Endothelial cell of umbilical vein (primary cell): ENCODE measurements around the gene TRAF1.

Source experiments
- EZH2 ChIP-seq: IDR thresholded peaks from 2 replicates; pipeline ENCODE4 v1.6.1; 2012; ENCODE audit warnings: borderline replicate concordance, low read depth, mild to moderate bottlenecking, moderate library complexity, low read length, inconsistent platforms; ENCODE audit not compliant: severe bottlenecking
- POLR2AphosphoS5 ChIP-seq: IDR thresholded peaks from 2 replicates; pipeline ENCODE4 v1.6.1; 2012; ENCODE audit warnings: low read depth, mild to moderate bottlenecking, control low read depth, low read length, moderate library complexity; ENCODE audit not compliant: insufficient read depth
- TF ChIP-seq, protein P1 (sequence below), 2 donors: IDR thresholded peaks; 1 replicate in 1 of 2; 2 replicates in 1 of 2; pipeline ENCODE4 v1.5.1; 2011; ENCODE audit warnings: low read length in 2 of 2, mild to moderate bottlenecking in 2 of 2, moderate library complexity in 2 of 2, control low read depth in 1 of 2, inconsistent platforms in 1 of 2, low read depth in 1 of 2; ENCODE audit not compliant: insufficient read depth in 1 of 2; ENCODE audit errors: extremely low read depth in 1 of 2

DNA sequence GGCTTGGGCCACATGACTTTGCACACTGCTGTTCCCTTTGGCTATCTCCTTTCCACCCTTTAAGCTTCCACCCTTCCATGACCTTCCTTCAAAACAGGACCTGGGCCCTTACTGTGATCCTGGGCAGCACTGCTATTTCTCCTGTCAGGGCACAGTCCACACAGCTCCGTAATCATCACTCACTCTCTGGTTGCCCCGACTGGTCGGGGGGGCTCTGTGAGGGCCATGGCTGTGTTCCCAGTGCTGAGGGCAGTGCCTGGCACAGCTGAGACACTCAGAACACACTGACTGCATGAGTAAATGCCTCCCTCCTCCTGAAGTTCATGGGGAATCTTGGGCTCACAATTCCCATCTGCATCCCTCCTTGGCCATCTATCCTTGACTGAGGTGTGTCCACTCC is 12.2 kb downstream of the TRAF1 start:
- no peak for TF ChIP-seq EZH2
- TF ChIP-seq, protein P1, sequence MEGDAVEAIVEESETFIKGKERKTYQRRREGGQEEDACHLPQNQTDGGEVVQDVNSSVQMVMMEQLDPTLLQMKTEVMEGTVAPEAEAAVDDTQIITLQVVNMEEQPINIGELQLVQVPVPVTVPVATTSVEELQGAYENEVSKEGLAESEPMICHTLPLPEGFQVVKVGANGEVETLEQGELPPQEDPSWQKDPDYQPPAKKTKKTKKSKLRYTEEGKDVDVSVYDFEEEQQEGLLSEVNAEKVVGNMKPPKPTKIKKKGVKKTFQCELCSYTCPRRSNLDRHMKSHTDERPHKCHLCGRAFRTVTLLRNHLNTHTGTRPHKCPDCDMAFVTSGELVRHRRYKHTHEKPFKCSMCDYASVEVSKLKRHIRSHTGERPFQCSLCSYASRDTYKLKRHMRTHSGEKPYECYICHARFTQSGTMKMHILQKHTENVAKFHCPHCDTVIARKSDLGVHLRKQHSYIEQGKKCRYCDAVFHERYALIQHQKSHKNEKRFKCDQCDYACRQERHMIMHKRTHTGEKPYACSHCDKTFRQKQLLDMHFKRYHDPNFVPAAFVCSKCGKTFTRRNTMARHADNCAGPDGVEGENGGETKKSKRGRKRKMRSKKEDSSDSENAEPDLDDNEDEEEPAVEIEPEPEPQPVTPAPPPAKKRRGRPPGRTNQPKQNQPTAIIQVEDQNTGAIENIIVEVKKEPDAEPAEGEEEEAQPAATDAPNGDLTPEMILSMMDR (IDR thresholded peaks at IDR 0.05; ENCODE audit: extremely low read depth in 1 of 2, insufficient read depth in 1 of 2, low read depth in 1 of 2, low read length in 2 of 2): no peak
- no peak for TF ChIP-seq POLR2AphosphoS5
